Fibroblast of lung (primary cell): ENCODE results near the gene EXOSC10.

ENCODE experiments used
- EZH2 ChIP-seq: IDR thresholded peaks from 2 replicates; pipeline ENCODE4 v1.5.1; 2012; ENCODE audit warnings: low read length, control low read depth, mild to moderate bottlenecking; ENCODE audit errors: missing control alignments
- TF ChIP-seq, protein P1 (sequence below), 2 donors: IDR thresholded peaks in 1 of 2; conservative IDR thresholded peaks in 1 of 2; 1 replicate in 1 of 2; 2 replicates in 1 of 2; pipeline ENCODE4 v1.5.1; 2011 to 2012; ENCODE audit warnings: low read length in 2 of 2, control low read depth in 1 of 2, inconsistent platforms in 1 of 2, low read depth in 1 of 2, mild to moderate bottlenecking in 1 of 2

DNA sequence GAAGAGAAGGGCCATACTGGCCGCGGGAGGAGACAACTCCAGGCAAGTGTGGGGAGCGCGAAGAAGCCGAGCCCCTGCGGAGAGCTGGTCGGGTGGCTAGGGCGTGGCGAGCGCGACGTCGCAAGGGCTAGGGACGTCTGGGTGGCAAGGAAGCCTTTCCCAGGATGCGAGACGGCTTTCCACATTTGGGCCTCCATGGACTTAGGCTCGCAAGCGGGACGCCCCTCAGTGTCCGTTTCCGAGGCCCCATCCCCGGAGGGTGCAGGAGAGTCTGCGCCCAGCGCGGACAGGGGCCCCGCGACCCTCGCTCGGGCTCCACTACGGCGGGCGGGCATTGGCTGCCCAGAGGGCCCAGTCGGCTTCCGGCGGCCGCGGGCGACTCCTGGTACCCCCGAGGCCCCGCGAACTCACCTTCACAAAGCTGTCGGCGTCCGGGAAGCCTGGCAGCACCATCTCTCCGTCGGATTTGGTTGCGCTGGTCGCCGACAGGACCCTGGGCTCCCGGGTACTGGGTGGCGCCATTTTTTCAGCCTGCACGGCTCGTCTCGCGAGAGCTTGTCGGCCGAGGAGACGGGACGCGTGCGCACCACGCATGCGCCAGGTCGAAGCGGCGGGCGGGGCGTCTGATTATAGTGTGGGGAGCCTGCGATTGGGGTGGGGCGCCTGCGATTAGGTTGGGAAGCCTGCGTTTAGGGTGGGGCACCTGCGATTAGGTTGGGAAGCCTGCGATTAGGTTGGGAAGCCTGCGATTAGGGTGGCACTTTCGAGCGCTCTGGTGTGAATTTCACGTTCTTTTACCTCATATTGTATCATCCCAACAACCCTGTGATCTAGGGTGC, at the start of gene EXOSC10:
- TF ChIP-seq, protein P1, sequence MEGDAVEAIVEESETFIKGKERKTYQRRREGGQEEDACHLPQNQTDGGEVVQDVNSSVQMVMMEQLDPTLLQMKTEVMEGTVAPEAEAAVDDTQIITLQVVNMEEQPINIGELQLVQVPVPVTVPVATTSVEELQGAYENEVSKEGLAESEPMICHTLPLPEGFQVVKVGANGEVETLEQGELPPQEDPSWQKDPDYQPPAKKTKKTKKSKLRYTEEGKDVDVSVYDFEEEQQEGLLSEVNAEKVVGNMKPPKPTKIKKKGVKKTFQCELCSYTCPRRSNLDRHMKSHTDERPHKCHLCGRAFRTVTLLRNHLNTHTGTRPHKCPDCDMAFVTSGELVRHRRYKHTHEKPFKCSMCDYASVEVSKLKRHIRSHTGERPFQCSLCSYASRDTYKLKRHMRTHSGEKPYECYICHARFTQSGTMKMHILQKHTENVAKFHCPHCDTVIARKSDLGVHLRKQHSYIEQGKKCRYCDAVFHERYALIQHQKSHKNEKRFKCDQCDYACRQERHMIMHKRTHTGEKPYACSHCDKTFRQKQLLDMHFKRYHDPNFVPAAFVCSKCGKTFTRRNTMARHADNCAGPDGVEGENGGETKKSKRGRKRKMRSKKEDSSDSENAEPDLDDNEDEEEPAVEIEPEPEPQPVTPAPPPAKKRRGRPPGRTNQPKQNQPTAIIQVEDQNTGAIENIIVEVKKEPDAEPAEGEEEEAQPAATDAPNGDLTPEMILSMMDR (conservative IDR thresholded peaks at IDR 0.05 in 1 of 2, IDR thresholded peaks at IDR 0.05 in 1 of 2; ENCODE audit: low read depth in 1 of 2, low read length in 2 of 2): no peak
- no peak for TF ChIP-seq EZH2
